ENCODE data around the gene CNIH3.

CNIH3 gene

DNA sequence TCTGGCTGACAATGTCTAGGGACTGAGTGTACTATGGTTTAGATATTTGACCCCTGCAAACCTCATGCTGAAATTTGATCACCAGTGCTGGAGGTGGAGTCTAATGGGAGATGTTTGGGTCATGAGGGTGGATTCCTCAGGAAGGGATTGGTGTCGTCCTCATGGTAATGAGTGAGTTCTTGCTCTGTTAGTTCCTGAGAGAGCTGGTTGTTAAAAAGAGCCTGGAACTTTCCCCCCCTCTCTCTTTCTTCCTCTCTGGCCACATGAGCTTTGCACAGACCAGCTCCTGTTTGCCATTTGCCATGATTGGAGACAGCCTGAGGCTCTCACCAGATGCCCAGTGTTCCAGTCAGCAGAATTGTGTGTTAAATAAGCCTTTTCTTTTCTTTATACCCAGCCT, 36.6 kb upstream of the CNIH3 start:
- H2AFZ ChIP-seq (ENCODE audit: low read depth, low read length) = no peak overlapping the region
- no peak for ATAC-seq (ENCODE audit: insufficient read depth, low read depth)
- no peaks in the 10 kb centered on the region for H3K27me3 ChIP-seq (ENCODE audit: insufficient read depth, low read length, poor library complexity)
- no peak overlapping the region for H3K27ac ChIP-seq (ENCODE audit: low read length)
- H3K79me2 ChIP-seq (ENCODE audit: insufficient read depth, low read length) = no peaks in the 10 kb centered on the region
- H3K4me3 ChIP-seq (ENCODE audit: low read depth in 1 of 2, low read length in 2 of 2) = no peak overlapping the region
- no peak for TF ChIP-seq EZH2 (IDR thresholded peaks at IDR 0.05; ENCODE audit: borderline replicate concordance, low read depth, low read length, severe bottlenecking)
- TF ChIP-seq, protein P1, sequence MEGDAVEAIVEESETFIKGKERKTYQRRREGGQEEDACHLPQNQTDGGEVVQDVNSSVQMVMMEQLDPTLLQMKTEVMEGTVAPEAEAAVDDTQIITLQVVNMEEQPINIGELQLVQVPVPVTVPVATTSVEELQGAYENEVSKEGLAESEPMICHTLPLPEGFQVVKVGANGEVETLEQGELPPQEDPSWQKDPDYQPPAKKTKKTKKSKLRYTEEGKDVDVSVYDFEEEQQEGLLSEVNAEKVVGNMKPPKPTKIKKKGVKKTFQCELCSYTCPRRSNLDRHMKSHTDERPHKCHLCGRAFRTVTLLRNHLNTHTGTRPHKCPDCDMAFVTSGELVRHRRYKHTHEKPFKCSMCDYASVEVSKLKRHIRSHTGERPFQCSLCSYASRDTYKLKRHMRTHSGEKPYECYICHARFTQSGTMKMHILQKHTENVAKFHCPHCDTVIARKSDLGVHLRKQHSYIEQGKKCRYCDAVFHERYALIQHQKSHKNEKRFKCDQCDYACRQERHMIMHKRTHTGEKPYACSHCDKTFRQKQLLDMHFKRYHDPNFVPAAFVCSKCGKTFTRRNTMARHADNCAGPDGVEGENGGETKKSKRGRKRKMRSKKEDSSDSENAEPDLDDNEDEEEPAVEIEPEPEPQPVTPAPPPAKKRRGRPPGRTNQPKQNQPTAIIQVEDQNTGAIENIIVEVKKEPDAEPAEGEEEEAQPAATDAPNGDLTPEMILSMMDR (IDR thresholded peaks at IDR 0.05; ENCODE audit: borderline replicate concordance, extremely low read depth, low read length, poor library complexity, severe bottlenecking) = no peak
- H3K9me3 ChIP-seq (ENCODE audit: insufficient read depth, low read length, severe bottlenecking) = no peaks in the 10 kb centered on the region
- H3K4me2 ChIP-seq (ENCODE audit: insufficient read depth, low read length) = no peak overlapping the region
- no peak for DNase-seq
- no peaks in the 10 kb centered on the region for H4K20me1 ChIP-seq (ENCODE audit: insufficient read depth, low read length)
- H3K4me1 ChIP-seq (ENCODE audit: insufficient read depth, low read length) = no peaks in the 10 kb centered on the region
- H3K9ac ChIP-seq (ENCODE audit: low read depth, low read length) = no peak overlapping the region
- no peaks in the 10 kb centered on the region for H3K36me3 ChIP-seq (ENCODE audit: insufficient read depth, low read length)

DNA sequence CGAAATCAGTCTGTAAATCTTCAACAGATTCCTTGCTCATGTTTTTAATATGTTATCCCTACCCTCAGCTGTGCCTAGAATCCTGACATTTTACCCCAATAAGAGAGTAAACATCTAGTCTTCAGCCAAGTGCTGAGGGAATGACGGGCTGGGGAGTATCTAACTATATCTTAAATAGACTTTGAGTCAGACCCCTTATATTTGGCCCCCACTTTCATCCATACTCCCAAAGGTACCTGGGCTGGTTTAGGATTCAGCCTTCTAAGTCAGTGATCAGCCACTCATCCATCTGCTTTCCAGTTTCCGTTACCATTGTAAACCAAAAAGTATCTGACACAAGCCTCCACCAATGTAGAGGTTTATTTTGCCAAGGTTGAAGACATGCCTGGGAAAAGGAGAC, 36.1 kb upstream of the CNIH3 start:
- H3K27me3 ChIP-seq (ENCODE audit: insufficient read depth, low read length, poor library complexity) = no peaks in the 10 kb centered on the region
- no peak overlapping the region for H3K4me2 ChIP-seq (ENCODE audit: insufficient read depth, low read length)
- H3K9me3 ChIP-seq (ENCODE audit: insufficient read depth, low read length, severe bottlenecking) = no peaks in the 10 kb centered on the region
- no peak for TF ChIP-seq EZH2 (IDR thresholded peaks at IDR 0.05; ENCODE audit: borderline replicate concordance, low read depth, low read length, severe bottlenecking)
- TF ChIP-seq, protein P1 (IDR thresholded peaks at IDR 0.05; ENCODE audit: borderline replicate concordance, extremely low read depth, low read length, poor library complexity, severe bottlenecking) = no peak
- H3K79me2 ChIP-seq (ENCODE audit: insufficient read depth, low read length) = no peaks in the 10 kb centered on the region
- ATAC-seq (ENCODE audit: insufficient read depth, low read depth) = no peak
- no peak for DNase-seq
- H3K9ac ChIP-seq (ENCODE audit: low read depth, low read length) = no peak overlapping the region
- H3K4me1 ChIP-seq (ENCODE audit: insufficient read depth, low read length) = no peaks in the 10 kb centered on the region
- no peaks in the 10 kb centered on the region for H4K20me1 ChIP-seq (ENCODE audit: insufficient read depth, low read length)
- H2AFZ ChIP-seq (ENCODE audit: low read depth, low read length) = no peak overlapping the region
- no peak overlapping the region for H3K4me3 ChIP-seq (ENCODE audit: low read depth in 1 of 2, low read length in 2 of 2)
- no peaks in the 10 kb centered on the region for H3K36me3 ChIP-seq (ENCODE audit: insufficient read depth, low read length)
- no peak overlapping the region for H3K27ac ChIP-seq (ENCODE audit: low read length)

DNA sequence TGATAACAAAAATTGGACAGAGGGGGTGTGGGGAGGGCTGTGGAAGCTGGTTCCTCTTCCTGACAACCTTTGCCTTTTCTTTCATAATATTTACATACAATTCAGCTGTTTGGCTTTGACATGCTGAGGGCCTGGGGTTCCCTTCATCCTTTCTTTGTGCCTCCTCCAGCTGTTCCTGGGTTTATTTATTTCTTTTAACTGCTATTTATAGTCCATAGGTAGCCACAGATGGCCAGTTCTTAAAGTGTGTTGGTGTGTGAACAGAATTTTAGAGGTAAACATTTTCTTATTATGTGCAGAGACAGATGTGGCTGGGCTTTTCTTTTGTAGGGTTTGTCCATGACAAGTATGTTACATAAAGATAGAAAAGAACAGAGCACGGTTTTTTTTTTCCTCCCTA, 34.1 kb upstream of the CNIH3 start:
- Histone ChIP-seq H3K4me1 (ENCODE audit: insufficient read depth, low read length) (no peaks in the 10 kb centered on the region), H3K9me3 (ENCODE audit: insufficient read depth, low read length, severe bottlenecking) (no peaks in the 10 kb centered on the region), H2AFZ (ENCODE audit: low read depth, low read length) (no peak overlapping the region), H3K27me3 (ENCODE audit: insufficient read depth, low read length, poor library complexity) (no peaks in the 10 kb centered on the region), H3K36me3 (ENCODE audit: insufficient read depth, low read length) (no peaks in the 10 kb centered on the region), H3K4me2 (ENCODE audit: insufficient read depth, low read length) (no peak overlapping the region), H3K4me3 (ENCODE audit: low read depth in 1 of 2, low read length in 2 of 2) (no peak overlapping the region), H3K9ac (ENCODE audit: low read depth, low read length) (no peak overlapping the region), H4K20me1 (ENCODE audit: insufficient read depth, low read length) (no peaks in the 10 kb centered on the region), H3K27ac (ENCODE audit: low read length) (no peak overlapping the region), H3K79me2 (ENCODE audit: insufficient read depth, low read length) (no peaks in the 10 kb centered on the region)
- ATAC-seq (ENCODE audit: insufficient read depth, low read depth) (no peak), DNase-seq (no peak)
- TF ChIP-seq, protein P1 (IDR thresholded peaks at IDR 0.05; ENCODE audit: borderline replicate concordance, extremely low read depth, low read length, poor library complexity, severe bottlenecking) = no peak
- no peak for TF ChIP-seq EZH2 (IDR thresholded peaks at IDR 0.05; ENCODE audit: borderline replicate concordance, low read depth, low read length, severe bottlenecking)

DNA sequence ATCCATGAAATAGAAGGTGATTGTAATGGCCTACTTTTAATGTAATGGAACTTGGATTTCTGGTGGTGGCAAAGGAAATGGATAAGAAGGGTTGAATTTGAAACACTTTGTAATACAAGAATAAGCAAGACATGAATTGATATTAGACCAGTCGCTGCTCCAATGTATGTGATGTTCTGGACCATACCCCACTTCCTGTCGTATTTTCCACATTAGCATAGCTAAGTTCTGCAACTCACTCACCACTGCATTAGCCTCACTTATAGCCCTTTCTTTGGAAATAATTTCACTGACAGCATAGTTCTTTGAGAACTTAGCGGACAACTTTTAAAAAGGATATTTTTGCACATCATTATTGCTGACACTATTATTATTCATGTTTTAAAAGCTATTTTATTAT, 32.3 kb upstream of the CNIH3 start:
- H3K9ac ChIP-seq (ENCODE audit: low read depth, low read length) = no peak overlapping the region
- no peaks in the 10 kb centered on the region for H3K36me3 ChIP-seq (ENCODE audit: insufficient read depth, low read length)
- H3K27me3 ChIP-seq (ENCODE audit: insufficient read depth, low read length, poor library complexity) = no peaks in the 10 kb centered on the region
- no peak overlapping the region for H3K4me2 ChIP-seq (ENCODE audit: insufficient read depth, low read length)
- H4K20me1 ChIP-seq (ENCODE audit: insufficient read depth, low read length) = no peaks in the 10 kb centered on the region
- DNase-seq (no peak), ATAC-seq (ENCODE audit: insufficient read depth, low read depth) (no peak)
- no peaks in the 10 kb centered on the region for H3K79me2 ChIP-seq (ENCODE audit: insufficient read depth, low read length)
- H3K4me3 ChIP-seq (ENCODE audit: low read depth in 1 of 2, low read length in 2 of 2) = no peak overlapping the region
- no peak overlapping the region for H3K27ac ChIP-seq (ENCODE audit: low read length)
- H2AFZ ChIP-seq (ENCODE audit: low read depth, low read length) = no peak overlapping the region
- H3K4me1 ChIP-seq (ENCODE audit: insufficient read depth, low read length) = no peaks in the 10 kb centered on the region
- TF ChIP-seq, protein P1 (IDR thresholded peaks at IDR 0.05; ENCODE audit: borderline replicate concordance, extremely low read depth, low read length, poor library complexity, severe bottlenecking) = no peak
- TF ChIP-seq EZH2 (IDR thresholded peaks at IDR 0.05; ENCODE audit: borderline replicate concordance, low read depth, low read length, severe bottlenecking) = no peak
- no peaks in the 10 kb centered on the region for H3K9me3 ChIP-seq (ENCODE audit: insufficient read depth, low read length, severe bottlenecking)

Measured in DND-41 (cell line).